ENCODE data around the gene RAB11FIP4.

- TF ChIP-seq ZNF768 (tag by site-specific recombination; IDR thresholded peaks at IDR 0.05), result no peak
- TF ChIP-seq ZNF16 (tag by site-specific recombination; IDR thresholded peaks at IDR 0.05; ENCODE audit: low read depth), result no peak
- no peak for TF ChIP-seq ZBTB44 (tag by site-specific recombination; IDR thresholded peaks at IDR 0.05)
- no peak for TF ChIP-seq CTCF (tag by site-specific recombination; IDR thresholded peaks at IDR 0.05)
- no peak for TF ChIP-seq ZNF660 (tag by site-specific recombination; IDR thresholded peaks at IDR 0.05)
- no peak for TF ChIP-seq PATZ1 (tag by site-specific recombination; IDR thresholded peaks at IDR 0.05)
- TF ChIP-seq PRDM10 (tag by site-specific recombination; IDR thresholded peaks at IDR 0.05), result no peak
- TF ChIP-seq ZNF404 (tag by site-specific recombination; IDR thresholded peaks at IDR 0.05), result no peak
- TF ChIP-seq TCF7L2 (IDR thresholded peaks at IDR 0.05; ENCODE audit: borderline replicate concordance, low read depth, low read length), result no peak
- TF ChIP-seq ZFHX2 (tag by site-specific recombination; conservative IDR thresholded peaks at IDR 0.05), result no peak
These were observed 48.2 kb downstream of the RAB11FIP4 start for GRCh38 chr17:31439716-31440115.

All from HEK293 (cell line).